ENCODE results near the gene SPOCK1.

- no peak for TF ChIP-seq POLR2A (IDR thresholded peaks at IDR 0.05)
- TF ChIP-seq, protein P1, sequence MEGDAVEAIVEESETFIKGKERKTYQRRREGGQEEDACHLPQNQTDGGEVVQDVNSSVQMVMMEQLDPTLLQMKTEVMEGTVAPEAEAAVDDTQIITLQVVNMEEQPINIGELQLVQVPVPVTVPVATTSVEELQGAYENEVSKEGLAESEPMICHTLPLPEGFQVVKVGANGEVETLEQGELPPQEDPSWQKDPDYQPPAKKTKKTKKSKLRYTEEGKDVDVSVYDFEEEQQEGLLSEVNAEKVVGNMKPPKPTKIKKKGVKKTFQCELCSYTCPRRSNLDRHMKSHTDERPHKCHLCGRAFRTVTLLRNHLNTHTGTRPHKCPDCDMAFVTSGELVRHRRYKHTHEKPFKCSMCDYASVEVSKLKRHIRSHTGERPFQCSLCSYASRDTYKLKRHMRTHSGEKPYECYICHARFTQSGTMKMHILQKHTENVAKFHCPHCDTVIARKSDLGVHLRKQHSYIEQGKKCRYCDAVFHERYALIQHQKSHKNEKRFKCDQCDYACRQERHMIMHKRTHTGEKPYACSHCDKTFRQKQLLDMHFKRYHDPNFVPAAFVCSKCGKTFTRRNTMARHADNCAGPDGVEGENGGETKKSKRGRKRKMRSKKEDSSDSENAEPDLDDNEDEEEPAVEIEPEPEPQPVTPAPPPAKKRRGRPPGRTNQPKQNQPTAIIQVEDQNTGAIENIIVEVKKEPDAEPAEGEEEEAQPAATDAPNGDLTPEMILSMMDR (IDR thresholded peaks at IDR 0.05): no peak
Measured at GRCh38 chr5:137146402-137146890, 352.7 kb downstream of the SPOCK1 start.

Measured in transverse colon (tissue), 3 donors.